Mesendoderm (in vitro differentiated cells): Measurements from ENCODE around the gene EHMT2.
"Not testable (repeated sequence)": the region's sequence is repeated elsewhere in the genome, so short reads cannot be mapped to it uniquely, and the experiment has no call there.

Experiments
- DNase-seq: peaks from one replicate; pipeline ENCODE4 v3.0.0; 2013
- H2AK5ac ChIP-seq: 2 replicates; pipeline ENCODE4 v1.6.1; 2013; ENCODE audit warnings: low read length, inconsistent platforms
- H2BK120ac ChIP-seq: 2 replicates; pipeline ENCODE4 v1.6.1; 2013; ENCODE audit warnings: low read depth, mild to moderate bottlenecking, low read length, moderate library complexity, mixed read lengths
- H2BK15ac ChIP-seq: replicated peaks from 2 replicates; pipeline ENCODE4 v1.6.1; 2013; ENCODE audit warnings: low read depth, mild to moderate bottlenecking, moderate library complexity
- H2BK5ac ChIP-seq: 2 replicates; pipeline ENCODE4 v1.6.1; 2013; ENCODE audit warnings: low read length, inconsistent platforms
- H3K18ac ChIP-seq: 2 replicates; pipeline ENCODE4 v1.6.1; 2013; ENCODE audit warnings: mild to moderate bottlenecking, low read length, mixed read lengths
- H3K23ac ChIP-seq: one replicate; pipeline ENCODE4 v1.6.1; 2013; ENCODE audit warnings: low read length
- H3K27ac ChIP-seq: 2 replicates; pipeline ENCODE4 v1.5.1; 2013; ENCODE audit warnings: low read depth, mild to moderate bottlenecking, inconsistent platforms, low read length, moderate library complexity
- H3K27me3 ChIP-seq: 2 replicates; pipeline ENCODE4 v1.6.1; 2013; ENCODE audit warnings: low read length, control low read depth, mild to moderate bottlenecking, inconsistent platforms; ENCODE audit not compliant: insufficient read depth, poor library complexity
- H3K36me3 ChIP-seq: 2 replicates; pipeline ENCODE4 v1.6.1; 2013; ENCODE audit warnings: low read length, inconsistent platforms; ENCODE audit not compliant: control insufficient read depth, insufficient read depth
- H3K4ac ChIP-seq: one replicate; pipeline ENCODE4 v1.6.1; 2013; ENCODE audit warnings: low read depth, mild to moderate bottlenecking, low read length, moderate library complexity
- H3K4me1 ChIP-seq: 2 replicates; pipeline ENCODE4 v1.6.1; 2013; ENCODE audit warnings: low read depth, low read length, inconsistent platforms; ENCODE audit not compliant: control insufficient read depth
- H3K4me2 ChIP-seq: 2 replicates; pipeline ENCODE4 v1.6.1; 2013; ENCODE audit warnings: low read length
- H3K4me3 ChIP-seq: 2 replicates; pipeline ENCODE4 v1.5.1; 2013; ENCODE audit warnings: mild to moderate bottlenecking, low read length
- H3K56ac ChIP-seq: one replicate; pipeline ENCODE4 v1.6.1; 2013; ENCODE audit warnings: low read length
- H3K79me1 ChIP-seq: 2 replicates; pipeline ENCODE4 v1.6.1; 2013; ENCODE audit warnings: low read length, inconsistent platforms
- H3K79me2 ChIP-seq: 2 replicates; pipeline ENCODE4 v1.6.1; 2013; ENCODE audit warnings: mild to moderate bottlenecking, low read length; ENCODE audit not compliant: control insufficient read depth, insufficient read depth
- H3K9ac ChIP-seq: 2 replicates; pipeline ENCODE4 v1.6.1; 2013; ENCODE audit warnings: low read length, inconsistent platforms
- H4K5ac ChIP-seq: one replicate; pipeline ENCODE4 v1.6.1; 2013; ENCODE audit warnings: low read length
- H4K8ac ChIP-seq: one replicate; pipeline ENCODE4 v1.6.1; 2013; ENCODE audit warnings: low read depth, mild to moderate bottlenecking, control low read depth, low read length, moderate library complexity
- WGBS: extraction: QIAGEN DNeasy Blood & Tissue Kit; methylation state at CpG from one replicate; pipeline ENCODE4 v1.1.7; 2013; ENCODE audit warnings: low lambda C conversion rate, missing lambda C conversion rate; ENCODE audit not compliant: insufficient coverage; ENCODE audit errors: extremely low coverage; 5-methylcytosine and 5-hydroxymethylcytosine counted together

Gene EHMT2

DNA sequence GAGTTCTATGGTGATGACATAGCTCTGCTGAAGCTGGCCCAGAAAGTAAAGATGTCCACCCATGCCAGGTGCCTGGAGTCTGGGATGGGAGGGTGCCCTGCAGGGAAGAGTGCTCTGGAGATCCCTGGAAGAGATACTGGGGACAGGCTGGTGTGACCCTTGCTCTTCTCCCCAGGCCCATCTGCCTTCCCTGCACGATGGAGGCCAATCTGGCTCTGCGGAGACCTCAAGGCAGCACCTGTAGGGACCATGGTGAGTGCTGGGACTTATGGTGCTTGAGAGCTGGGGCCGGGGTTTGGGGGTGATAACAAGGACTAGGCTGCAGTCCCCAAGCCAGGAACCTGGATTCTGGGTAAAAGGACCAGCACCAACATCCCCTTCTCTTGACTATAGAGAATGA, 46.2 kb upstream of the EHMT2 start:
- DNase-seq = no peak
- H4K8ac ChIP-seq = no peak overlapping the region
- no peak overlapping the region for H2BK15ac ChIP-seq
- H3K36me3 ChIP-seq = no peaks in the 10 kb centered on the region
- H3K79me2 ChIP-seq = no peaks in the 10 kb centered on the region
- no peak overlapping the region for H3K56ac ChIP-seq
- no peak overlapping the region for H2BK120ac ChIP-seq
- H3K9ac ChIP-seq = no peak overlapping the region
- no peak overlapping the region for H3K27ac ChIP-seq
- H4K5ac ChIP-seq = no peak overlapping the region
- no peak overlapping the region for H3K4me3 ChIP-seq
- H3K79me1 ChIP-seq = no peaks in the 10 kb centered on the region
- no peak overlapping the region for H3K18ac ChIP-seq
- WGBS = no CpG with 5 or more reads among the region's 3 CpGs
- no peaks in the 10 kb centered on the region for H3K27me3 ChIP-seq
- H3K4ac ChIP-seq = no peak overlapping the region
- no peak overlapping the region for H2AK5ac ChIP-seq
- no peak overlapping the region for H3K23ac ChIP-seq
- no peak overlapping the region for H3K4me2 ChIP-seq
- H3K4me1 ChIP-seq = no peaks in the 10 kb centered on the region
- H2BK5ac ChIP-seq = no peak overlapping the region

DNA sequence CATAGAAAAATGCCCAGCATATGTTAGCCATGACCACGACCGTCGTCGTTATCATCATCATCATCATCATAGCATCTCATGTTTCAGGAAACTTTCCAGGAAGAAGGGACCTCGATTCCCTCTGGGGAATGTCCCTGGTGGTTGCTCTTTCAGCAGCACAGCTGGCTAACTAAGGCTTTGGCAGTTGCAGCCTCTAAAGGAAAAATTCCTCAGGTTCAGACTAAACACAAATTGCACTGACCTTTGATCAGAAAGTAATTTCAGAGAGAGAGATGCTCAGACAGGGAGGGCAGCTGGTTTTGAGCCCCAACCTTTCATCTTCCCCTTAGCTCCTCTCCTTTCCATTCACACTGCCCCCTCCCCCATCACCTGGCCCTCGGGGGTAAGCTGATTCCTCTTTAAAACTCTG, 42.8 kb upstream of the EHMT2 start:
- Histone ChIP-seq H3K4ac (no peak overlapping the region), H2AK5ac (no peak overlapping the region), H3K27me3 (no peaks in the 10 kb centered on the region), H2BK5ac (no peak overlapping the region), H4K8ac (no peak overlapping the region), H2BK15ac (no peak overlapping the region), H3K18ac (no peak overlapping the region), H4K5ac (no peak overlapping the region), H3K79me1 (no peaks in the 10 kb centered on the region), H3K4me2 (no peak overlapping the region), H3K4me1 (no peaks in the 10 kb centered on the region), H3K23ac (no peak overlapping the region), H3K4me3 (no peak overlapping the region), H3K79me2 (no peaks in the 10 kb centered on the region), H3K36me3 (no peaks in the 10 kb centered on the region), H3K9ac (no peak overlapping the region), H3K27ac (no peak overlapping the region), H3K56ac (no peak overlapping the region), H2BK120ac (no peak overlapping the region)
- WGBS = no CpG with 5 or more reads among the region's 6 CpGs
- DNase-seq = peak; percentile 27

GRCh38 chr6:31935823-31936222, 38.3 kb upstream of the EHMT2 start:
- Histone ChIP-seq H3K56ac (no peak overlapping the region), H3K23ac (no peak overlapping the region), H2BK5ac (no peak overlapping the region), H3K36me3 (no peaks in the 10 kb centered on the region), H3K79me1 (no peaks in the 10 kb centered on the region), H4K5ac (no peak overlapping the region), H4K8ac (no peak overlapping the region), H2BK120ac (no peak overlapping the region), H3K27me3 (no peaks in the 10 kb centered on the region), H3K9ac (no peak overlapping the region), H3K27ac (no peak overlapping the region), H3K79me2 (no peaks in the 10 kb centered on the region), H2BK15ac (no peak overlapping the region), H3K4me3 (no peak overlapping the region), H3K4me2 (no peak overlapping the region), H2AK5ac (no peak overlapping the region), H3K18ac (no peak overlapping the region), H3K4ac (no peak overlapping the region), H3K4me1 (no peaks in the 10 kb centered on the region)
- DNase-seq = no peak
- no CpG with 5 or more reads among the region's 9 CpGs for WGBS

DNA sequence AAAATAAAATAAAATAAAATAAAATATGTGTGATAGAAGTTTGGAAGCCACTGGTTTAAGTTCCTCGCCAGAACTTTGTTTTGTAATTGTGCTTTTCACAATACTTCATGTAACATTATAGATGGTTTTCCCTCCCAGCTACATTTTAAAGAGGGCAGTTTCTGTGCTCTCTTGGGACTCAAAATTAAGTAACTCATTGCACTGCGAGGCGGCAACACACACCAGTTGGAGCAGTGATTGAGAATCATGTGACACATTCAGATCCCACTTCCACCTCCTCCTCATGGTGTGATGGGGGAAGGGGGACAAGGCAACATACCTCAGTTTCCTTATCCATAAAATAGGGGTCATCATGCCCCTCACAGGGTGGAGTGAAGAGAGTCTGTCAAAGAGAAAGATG, 37.5 kb upstream of the EHMT2 start:
- Histone ChIP-seq H2BK15ac (no peak overlapping the region), H3K4me2 (no peak overlapping the region), H3K23ac (no peak overlapping the region), H3K9ac (no peak overlapping the region), H3K4me3 (no peak overlapping the region), H4K5ac (no peak overlapping the region), H3K18ac (no peak overlapping the region), H3K36me3 (no peaks in the 10 kb centered on the region), H2BK5ac (no peak overlapping the region), H3K27ac (no peak overlapping the region), H3K27me3 (no peaks in the 10 kb centered on the region), H3K4ac (no peak overlapping the region), H2AK5ac (no peak overlapping the region), H3K56ac (no peak overlapping the region), H3K79me2 (no peaks in the 10 kb centered on the region), H2BK120ac (no peak overlapping the region), H4K8ac (no peak overlapping the region), H3K4me1 (no peaks in the 10 kb centered on the region), H3K79me1 (no peaks in the 10 kb centered on the region)
- no CpG with 5 or more reads among the region's 3 CpGs for whole genome bisulfite sequencing
- DNase-seq = no peak

DNA sequence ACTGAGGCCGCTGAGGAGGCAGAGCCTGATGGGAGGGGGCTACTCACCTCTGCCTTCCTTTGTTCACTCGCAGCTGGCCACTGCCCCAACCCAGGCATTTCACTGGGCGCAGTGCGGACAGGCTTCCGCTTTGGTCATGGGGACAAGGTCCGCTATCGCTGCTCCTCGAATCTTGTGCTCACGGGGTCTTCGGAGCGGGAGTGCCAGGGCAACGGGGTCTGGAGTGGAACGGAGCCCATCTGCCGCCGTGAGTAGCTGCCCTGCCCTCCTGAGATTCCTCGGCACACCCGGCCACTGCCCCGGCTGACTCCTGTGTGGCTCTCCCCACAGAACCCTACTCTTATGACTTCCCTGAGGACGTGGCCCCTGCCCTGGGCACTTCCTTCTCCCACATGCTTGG, 36.0 kb upstream of the EHMT2 start:
- Histone ChIP-seq H3K27me3 (no peaks in the 10 kb centered on the region), H3K79me2 (no peaks in the 10 kb centered on the region), H3K36me3 (no peaks in the 10 kb centered on the region), H3K56ac (no peak overlapping the region), H2BK15ac (no peak overlapping the region), H3K27ac (no peak overlapping the region), H2AK5ac (no peak overlapping the region), H4K8ac (no peak overlapping the region), H3K79me1 (no peaks in the 10 kb centered on the region), H2BK5ac (no peak overlapping the region), H3K4ac (no peak overlapping the region), H2BK120ac (no peak overlapping the region), H3K18ac (no peak overlapping the region), H3K23ac (no peak overlapping the region), H3K4me2 (no peak overlapping the region), H4K5ac (no peak overlapping the region), H3K9ac (no peak overlapping the region), H3K4me1 (no peaks in the 10 kb centered on the region), H3K4me3 (no peak overlapping the region)
- DNase-seq = no peak
- WGBS = no CpG with 5 or more reads among the region's 19 CpGs

DNA sequence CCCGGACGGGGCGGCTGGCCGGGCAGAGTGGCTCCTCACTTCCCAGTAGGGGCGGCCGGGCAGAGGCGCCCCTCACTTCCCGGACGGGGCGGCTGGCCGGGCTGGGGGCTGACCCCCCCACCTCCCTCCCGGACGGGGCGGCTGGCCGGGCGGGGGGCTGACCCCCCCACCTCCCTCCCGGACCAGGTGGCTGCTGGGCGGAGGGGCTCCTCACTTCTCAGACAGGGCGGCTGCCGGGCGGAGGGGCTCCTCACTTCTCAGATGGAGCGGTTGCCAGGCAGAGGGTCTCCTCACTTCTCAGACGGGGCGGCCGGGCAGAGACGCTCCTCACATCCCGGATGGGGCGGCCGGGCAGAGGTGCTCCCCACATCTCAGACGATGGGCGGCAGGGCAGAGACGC, 34.6 kb upstream of the EHMT2 start:
- H3K18ac ChIP-seq, H3K9ac ChIP-seq, H4K5ac ChIP-seq, H3K79me1 ChIP-seq, H3K27ac ChIP-seq, H3K4me1 ChIP-seq, H3K4ac ChIP-seq, DNase-seq, H4K8ac ChIP-seq, H3K23ac ChIP-seq, H2BK5ac ChIP-seq, H3K36me3 ChIP-seq, H2BK120ac ChIP-seq, H3K27me3 ChIP-seq, H3K4me2 ChIP-seq, H3K79me2 ChIP-seq, H3K4me3 ChIP-seq, H3K56ac ChIP-seq, H2AK5ac ChIP-seq, H2BK15ac ChIP-seq: not testable (repeated sequence)
- no CpG with 5 or more reads among the region's 32 CpGs for WGBS
